Retina (tissue), 1 donor: ENCODE results near the gene PCYT2.

Source experiments
- DNase-seq: peaks from one replicate; pipeline ENCODE4 v3.0.0-alpha.2; 2016

PCYT2 gene

GRCh38 chr17:81851423-81851822, 59.8 kb downstream of the PCYT2 start:
- no peak for DNase-seq
